A549 treated with CpdA at 1 μM for 4 hours (cell line): ENCODE results near the gene CABP4. TPM values are rescaled to one million over a fixed set of nuclear protein-coding genes. Genes with fewer than 3 reads are reported as not detected.

Source experiments
- total RNA-seq: library from RNA; stranded (reverse); fragments of 200-300 nt; extraction: Qiagen RNA extraction; gene quantifications from 5 replicates; pipeline ENCODE4 v1.2.3, GENCODE V29; 2022; ENCODE audit warnings: low read depth

Gene CABP4
- not detected in 5 replicates for total RNA-seq

DNA sequence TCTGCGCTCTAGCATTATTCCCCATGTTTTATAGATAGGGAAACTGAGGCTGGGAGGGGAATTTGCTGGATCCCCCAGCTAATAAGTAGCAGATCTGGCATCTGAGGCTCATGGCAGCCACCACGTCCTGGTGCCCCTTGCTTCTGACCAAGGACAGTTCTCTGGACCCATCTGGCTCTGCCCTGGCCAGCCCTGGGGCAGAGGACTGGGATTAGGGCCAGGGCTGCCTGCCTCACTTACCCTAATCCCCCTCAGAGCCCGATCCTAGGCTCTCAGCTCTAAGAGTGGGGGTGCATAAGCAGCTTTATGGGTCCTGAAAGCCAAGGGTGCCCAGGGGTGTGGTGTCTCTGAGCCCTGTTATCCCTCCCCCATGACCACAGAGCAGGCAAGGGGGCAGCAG lies at the start of gene CABP4:
Gene CABP4, plus strand, starts transcription at position 301 of the 400 bp plus-strand sequence. Its CDS starts 70 bp downstream, at position 371.

DNA sequence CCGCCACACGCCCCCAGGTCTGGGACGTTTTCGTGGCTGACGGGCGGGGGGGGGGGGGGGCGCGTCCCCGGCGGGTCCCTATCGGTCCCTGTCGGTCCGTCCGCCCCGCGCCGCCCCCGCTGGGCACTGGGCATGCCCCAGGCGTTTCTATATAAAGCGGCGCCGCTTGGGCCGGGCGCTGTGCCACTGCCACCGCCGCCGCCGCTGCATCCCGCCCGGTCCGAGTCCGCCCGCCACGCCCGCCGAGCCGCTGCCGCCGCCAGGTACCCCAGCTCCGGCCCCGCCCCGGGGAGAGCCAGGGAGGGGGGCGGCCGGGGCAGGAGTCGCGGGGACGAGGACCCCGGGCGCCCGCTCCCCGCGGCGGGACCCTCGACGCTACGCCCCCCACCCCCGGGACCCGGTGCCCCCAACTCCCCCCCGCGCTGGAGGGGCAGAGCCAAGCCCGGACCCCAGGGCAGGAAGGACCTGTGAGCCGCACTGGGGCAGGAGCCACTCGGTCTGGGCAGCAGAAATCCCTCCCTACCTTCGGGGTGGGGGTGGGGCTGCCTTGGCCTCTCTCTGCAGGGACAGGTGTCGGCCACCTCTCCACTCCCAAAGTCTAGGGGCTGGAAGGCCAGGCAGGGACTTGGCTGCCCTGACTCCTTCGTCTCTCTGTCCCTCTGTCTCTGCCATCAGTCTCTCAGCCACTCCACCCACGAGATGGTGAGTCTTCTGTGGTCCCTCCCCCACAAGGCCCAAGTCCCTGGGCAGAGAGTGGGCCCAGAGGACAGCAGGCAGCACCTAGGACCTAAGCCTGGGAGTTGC lies 39.5 kb upstream of the CABP4 start, which contains the start of gene CARNS1:
Gene CARNS1, plus strand, starts transcription at position 178 of the 804 bp plus-strand sequence. Its CDS starts 522 bp downstream, at position 700.

DNA sequence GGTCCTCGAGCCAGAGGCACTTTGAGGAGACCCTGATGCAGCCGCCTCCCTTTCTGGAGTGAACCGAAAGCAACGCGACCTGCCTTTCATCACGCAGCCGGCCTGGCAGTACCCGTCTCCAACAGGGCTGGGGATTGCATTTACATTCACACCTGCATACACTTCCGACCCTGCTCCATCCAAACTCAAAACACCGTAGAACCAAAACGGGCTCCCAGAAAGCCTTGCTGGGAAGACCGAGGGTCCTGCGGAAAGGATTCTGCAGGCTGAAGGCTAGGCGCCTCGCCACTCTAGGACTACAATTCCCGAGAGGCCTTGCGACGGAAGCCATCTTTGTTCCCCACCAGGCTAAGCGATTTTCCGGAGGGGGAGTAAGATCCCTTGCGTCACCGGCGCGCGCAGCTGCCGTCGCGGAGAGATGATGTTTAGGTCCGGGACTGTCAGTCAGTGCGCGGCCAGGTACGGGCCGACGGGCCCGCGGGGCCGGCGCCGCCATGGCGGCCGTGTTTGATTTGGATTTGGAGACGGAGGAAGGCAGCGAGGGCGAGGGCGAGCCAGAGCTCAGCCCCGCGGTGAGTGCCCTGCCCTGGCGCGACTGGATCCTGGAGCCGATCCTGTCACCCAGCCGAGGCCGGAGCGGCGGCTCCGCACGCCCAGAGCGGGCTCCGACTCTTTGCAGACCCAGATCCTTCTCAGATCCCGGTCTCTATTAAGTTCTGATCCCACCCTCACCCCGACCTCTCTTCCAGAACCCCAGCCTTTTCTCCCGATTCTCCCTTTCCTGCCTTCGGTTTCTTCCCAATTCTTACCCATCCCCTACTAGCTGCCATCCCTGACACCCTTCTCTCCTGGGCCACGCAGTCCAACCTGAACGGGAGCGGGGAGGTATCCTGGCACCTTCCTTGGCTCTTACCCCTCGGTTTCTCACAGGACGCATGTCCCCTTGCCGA lies 26.8 kb upstream of the CABP4 start, which contains the start of gene RPS6KB2:
Gene RPS6KB2, plus strand, starts transcription at position 443 of the 950 bp plus-strand sequence. Its CDS starts 52 bp downstream, at position 495.

DNA sequence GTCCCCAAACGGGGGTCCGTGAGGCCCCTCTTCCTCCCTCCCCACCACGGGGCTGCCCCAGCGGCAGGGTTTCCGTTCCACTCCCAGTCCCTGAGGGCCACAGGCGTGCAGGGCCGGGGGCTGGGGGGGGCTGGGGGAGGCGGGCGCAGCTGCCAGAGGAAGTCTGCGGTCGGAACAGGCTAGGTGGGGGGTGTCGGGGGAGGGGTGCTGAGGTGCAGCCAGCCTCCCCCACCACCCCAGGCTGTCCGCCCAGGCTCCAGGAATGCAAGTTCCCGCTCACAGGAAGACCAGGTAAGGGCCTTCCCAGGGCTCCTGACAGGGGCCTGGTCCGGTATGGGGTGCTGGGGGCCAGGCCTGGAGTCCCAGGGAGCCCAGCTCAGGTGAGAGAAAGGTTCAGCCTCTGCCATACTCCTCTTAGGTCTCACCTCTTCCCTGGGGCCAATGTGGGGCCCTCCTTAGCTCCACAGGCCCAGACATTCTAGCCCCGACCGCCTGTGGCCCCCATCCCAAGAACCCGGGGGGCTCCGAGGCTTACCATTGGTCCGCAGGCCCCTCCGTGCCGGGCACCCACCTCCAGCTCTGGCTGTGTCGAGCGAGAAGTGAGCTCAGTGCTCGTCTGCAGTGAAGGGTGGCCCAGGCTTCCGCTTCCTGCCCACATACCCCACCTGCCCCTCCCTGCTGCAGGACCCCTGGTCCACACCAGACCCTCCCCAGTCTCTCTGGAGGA lies 17.9 kb upstream of the CABP4 start, which contains the start of gene PTPRCAP:
Gene PTPRCAP, minus strand, starts transcription at position 601 of the 727 bp plus-strand sequence. Its CDS starts 63 bp downstream, at position 538.

DNA sequence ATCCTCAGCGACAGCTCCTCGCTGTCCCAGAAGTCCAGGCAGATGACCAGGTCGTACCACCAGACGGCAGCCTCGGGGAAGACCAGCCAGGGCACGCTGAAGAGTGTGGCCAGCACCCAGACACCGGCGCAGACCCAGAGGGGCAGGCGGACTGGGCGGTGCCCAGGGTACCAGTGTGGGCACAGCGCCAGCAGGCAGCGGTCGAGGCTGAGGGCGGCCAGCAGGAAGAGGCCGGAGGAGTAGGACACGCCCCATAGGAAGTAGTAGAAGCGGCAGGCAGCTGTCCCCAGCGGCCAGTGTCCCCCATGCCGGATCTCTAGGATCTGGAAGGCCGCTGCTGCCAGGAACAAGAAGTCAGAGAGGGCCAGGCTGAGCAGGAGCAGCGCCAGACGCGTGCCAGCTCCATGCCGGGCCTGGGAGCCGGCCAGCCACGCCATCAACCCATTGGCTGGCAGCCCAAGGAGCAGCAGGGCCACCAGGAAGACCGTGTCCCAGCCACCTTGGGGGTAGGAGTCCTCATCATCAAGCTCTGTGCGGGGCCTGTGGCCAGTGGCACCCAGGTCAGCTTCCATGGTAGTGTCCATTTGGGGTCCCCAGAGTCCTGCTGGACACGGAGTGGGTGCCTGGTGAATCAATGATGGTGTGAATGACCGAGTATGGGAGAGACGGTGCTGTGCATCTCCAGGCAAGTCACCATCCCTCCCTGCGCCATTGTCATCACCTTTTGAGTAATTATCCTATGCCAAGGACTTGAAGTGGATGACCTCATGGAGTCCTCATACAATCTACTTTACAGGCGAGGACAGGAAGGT lies 2.8 kb upstream of the CABP4 start, which contains the start of gene GPR152:
Gene GPR152, minus strand, starts transcription at position 589 of the 812 bp plus-strand sequence. Its CDS starts 5 bp downstream, at position 584.

DNA sequence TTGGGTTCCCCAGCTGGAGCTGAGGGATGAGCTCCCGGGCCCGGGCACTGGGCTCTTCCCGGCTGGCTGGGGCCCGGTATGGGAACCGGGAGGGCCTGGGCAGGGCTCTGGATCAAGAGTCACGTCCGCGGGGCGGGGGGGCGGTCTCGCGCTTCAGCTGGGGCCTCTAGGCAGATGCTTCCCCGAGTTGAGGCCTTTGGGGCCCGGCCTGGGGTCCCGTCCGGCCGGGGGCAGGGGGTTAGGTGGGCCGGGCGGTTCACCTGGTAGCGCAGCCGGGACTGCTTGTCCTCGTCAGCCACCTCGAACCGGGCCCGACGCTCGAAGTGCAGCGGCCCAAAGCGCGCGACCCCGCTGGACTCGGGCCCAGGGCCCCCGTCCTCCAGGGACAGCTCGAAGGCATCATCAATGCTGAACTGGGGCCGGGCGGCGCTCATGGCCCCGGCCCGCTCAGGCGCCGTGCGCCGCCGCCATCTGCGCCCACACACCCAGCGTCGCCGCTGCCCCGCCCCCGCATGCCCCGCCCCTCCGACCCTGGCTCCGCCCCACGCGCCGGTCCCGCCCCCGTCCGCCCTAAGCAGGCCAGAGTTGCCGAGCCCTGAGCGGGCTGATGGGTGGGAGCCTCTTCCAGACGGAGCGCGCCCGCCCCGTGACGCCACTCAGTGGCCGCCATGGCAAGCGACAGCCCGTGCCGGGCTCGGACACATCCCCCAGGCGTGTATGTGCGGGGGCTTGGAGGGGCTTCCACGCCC lies 13.8 kb downstream of the CABP4 start, which contains the start of gene TMEM134:
Gene TMEM134, minus strand, starts transcription at position 493 of the 749 bp plus-strand sequence. Its CDS starts 59 bp downstream, at position 434.

DNA sequence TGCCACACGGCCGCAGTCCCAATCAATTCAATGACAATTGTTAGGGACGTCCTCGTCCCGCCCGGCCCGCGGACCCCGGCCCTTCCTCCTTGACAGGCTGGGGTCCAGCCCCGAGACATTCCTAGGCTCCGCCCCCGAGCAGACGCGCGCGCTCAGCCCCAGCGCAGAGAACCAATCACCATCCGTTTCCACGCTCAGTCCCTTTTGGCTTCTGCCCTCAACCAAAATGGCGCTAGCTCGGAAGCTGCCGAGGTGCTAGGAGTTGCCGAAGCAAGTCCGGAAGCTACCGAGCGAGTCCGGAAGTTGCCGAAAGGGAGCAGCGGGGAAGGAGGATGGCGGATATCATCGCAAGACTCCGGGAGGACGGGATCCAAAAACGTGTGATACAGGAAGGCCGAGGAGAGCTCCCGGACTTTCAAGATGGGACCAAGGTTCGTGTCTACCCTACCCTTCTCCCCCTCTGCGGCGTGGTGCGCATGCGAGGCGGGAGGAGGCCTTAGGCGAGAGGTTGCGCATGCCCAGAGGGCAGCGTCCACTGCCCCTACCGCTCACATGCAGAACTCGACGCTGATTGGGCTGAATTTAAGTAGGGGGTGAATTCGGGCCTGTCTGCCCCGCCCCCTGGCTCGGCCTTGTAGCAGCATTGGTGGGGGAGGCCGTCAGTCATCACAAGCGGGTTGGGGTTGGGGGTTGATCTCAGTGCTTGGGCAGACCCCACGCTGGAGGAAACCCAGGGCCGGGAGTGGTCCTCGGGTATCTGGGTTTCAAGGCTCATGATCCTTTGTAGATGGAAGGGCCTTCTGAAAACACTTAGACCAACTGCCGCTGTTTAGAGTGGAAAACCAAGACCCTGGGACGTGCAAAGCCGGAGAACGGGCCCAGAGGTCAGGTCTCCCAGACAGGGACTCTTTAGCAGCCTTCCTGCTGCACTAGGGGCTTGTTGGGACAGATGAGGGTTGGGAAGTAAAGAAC lies 28.0 kb downstream of the CABP4 start, which contains the start of gene AIP:
Gene AIP, plus strand, starts transcription at position 200 of the 972 bp plus-strand sequence. Its CDS starts 133 bp downstream, at position 333.

DNA sequence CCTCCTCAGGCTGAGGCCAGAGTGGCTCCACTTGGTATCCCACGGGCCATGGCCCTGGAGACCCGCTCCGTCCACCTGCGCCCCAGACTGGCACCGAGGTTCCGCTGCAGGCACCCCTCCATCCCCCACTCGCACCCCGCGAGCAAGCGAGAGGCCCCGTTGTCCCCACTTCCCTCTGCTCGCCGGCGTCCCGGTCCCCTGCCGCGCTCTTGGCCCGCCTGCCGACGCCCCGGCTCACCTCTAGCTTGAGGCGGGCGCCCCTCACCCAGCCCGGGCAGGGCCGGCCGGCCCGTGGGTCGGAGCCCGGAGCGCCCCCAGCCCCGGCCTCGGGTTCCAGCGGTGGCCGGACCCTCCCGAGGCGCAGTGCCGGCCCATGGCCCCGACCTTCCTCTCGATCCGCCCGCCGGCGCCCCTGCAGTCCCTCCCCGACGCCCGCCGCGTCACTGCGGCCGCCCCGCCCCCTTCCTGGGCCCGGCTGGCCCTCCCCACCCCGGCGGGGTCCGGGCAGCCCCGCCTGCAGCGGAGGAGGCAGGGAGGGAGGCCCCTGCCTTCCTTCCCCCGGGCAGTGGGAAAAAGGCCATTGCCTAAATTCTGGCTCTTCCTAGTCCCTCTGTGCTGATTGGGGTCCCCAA lies 49.9 kb downstream of the CABP4 start, which contains the start of gene PITPNM1:
Gene PITPNM1, minus strand, starts transcription at position 414 of the 632 bp plus-strand sequence. CDS start 1,183 bp downstream, outside the sequence.

DNA sequence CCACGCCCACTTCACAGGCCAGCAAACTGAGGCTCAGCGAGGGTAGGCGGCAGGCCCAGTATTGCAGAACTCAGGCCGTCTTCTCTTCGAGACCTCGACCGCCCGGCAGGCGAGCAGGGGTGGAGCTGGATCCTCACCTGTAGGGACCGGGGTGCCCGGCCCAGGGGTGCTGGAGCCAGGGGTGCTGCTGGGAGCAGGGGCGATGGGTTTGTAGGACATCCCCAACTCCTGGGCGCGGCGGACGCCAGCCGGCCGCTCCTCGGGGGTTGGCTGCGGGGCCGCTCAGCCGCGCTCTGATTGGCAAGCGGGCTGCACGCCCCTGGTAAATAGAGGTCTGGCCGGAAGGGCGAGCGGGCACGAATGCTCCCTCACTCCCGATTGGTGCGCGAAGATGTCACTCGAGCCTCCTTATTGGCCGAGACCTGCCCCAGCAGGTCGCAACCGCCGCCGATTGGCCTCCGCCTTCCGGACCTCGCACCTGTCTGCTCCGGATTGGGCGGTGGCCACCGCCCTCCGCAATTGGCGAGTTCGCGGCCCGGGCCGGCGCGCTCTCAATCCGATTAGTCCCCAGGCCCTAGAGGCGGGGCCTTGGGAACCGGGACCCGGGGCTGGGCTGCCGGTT lies 52.8 kb downstream of the CABP4 start, which contains the start of gene CDK2AP2:
Gene CDK2AP2, minus strand, starts transcription at position 299 of the 622 bp plus-strand sequence. Its CDS starts 80 bp downstream, at position 219.

Other genes with a start within 250 kb of the CABP4 start
- 25.9 to 40.4 TPM (median 37.5 TPM) in 5 replicates for gene GRK2, start 188.9 kb upstream of the CABP4 start, total RNA-seq
- 20.0 to 29.6 TPM (median 25.1 TPM) in 5 replicates for gene ANKRD13D, start 166.1 kb upstream of the CABP4 start, total RNA-seq
- gene SSH3, start 151.8 kb upstream of the CABP4 start, total RNA-seq, result 16.1 to 33.6 TPM (median 21.4 TPM) in 5 replicates
- gene POLD4, start 101.8 kb upstream of the CABP4 start, total RNA-seq, result 201 to 271 TPM (median 246 TPM) in 5 replicates
- gene CLCF1, start 81.8 kb upstream of the CABP4 start, total RNA-seq, result 43.7 to 49.7 TPM (median 44.6 TPM) in 5 replicates
- 24.4 to 39.1 TPM (median 35.9 TPM) in 5 replicates for gene RAD9A, start 63.4 kb upstream of the CABP4 start, total RNA-seq
- 272 to 298 TPM (median 294 TPM) in 5 replicates for gene PPP1CA, start 53.5 kb upstream of the CABP4 start, total RNA-seq
- gene TBC1D10C, start 51.3 kb upstream of the CABP4 start, total RNA-seq, result 0.07 to 0.22 TPM in 2 of 5 replicates, not detected in the others
- 0.12 to 0.24 TPM (median 0.16 TPM) in 5 replicates for gene CARNS1, start 39.7 kb upstream of the CABP4 start, total RNA-seq
- 38.4 to 52.4 TPM (median 50.5 TPM) in 5 replicates for gene RPS6KB2, start 26.9 kb upstream of the CABP4 start, total RNA-seq
- gene PTPRCAP, start 17.7 kb upstream of the CABP4 start, total RNA-seq, result 0.20 to 0.50 TPM (median 0.36 TPM) in 4 of 5 replicates, not detected in the other
- gene CORO1B, start 11.9 kb upstream of the CABP4 start, total RNA-seq, result 47.7 to 60.2 TPM (median 56.9 TPM) in 5 replicates
- not detected in 5 replicates for gene GPR152, start 2.6 kb upstream of the CABP4 start, total RNA-seq
- gene TMEM134, start 13.9 kb downstream of the CABP4 start, total RNA-seq, result 42.5 to 61.2 TPM (median 52.1 TPM) in 5 replicates
- gene AIP, start 27.7 kb downstream of the CABP4 start, total RNA-seq, result 44.1 to 54.3 TPM (median 48.7 TPM) in 5 replicates
- gene PITPNM1, start 50.0 kb downstream of the CABP4 start, total RNA-seq, result 41.1 to 63.5 TPM (median 53.4 TPM) in 5 replicates
- 70.1 to 119 TPM (median 105 TPM) in 5 replicates for gene CDK2AP2, start 52.8 kb downstream of the CABP4 start, total RNA-seq
- not detected in 5 replicates for gene CABP2, start 68.1 kb downstream of the CABP4 start, total RNA-seq
- 1,398 to 1,764 TPM (median 1,658 TPM) in 5 replicates for gene GSTP1, start 128.5 kb downstream of the CABP4 start, total RNA-seq
- 138 to 149 TPM (median 148 TPM) in 5 replicates for gene NDUFV1, start 151.6 kb downstream of the CABP4 start, total RNA-seq
- 6.3 to 14.4 TPM (median 12.4 TPM) in 5 replicates for gene NUDT8, start 174.6 kb downstream of the CABP4 start, total RNA-seq
- gene TBX10, start 184.4 kb downstream of the CABP4 start, total RNA-seq, result not detected in 5 replicates
- 1.3 to 2.1 TPM (median 1.3 TPM) in 5 replicates for gene ACY3, start 195.4 kb downstream of the CABP4 start, total RNA-seq
- gene ALDH3B2, start 219.3 kb downstream of the CABP4 start, total RNA-seq, result not detected in 5 replicates